ENCODE data around the gene MICAL2.

- TF ChIP-seq RAD21 (IDR thresholded peaks at IDR 0.05 in 1 of 2, conservative IDR thresholded peaks at IDR 0.05 in 1 of 2; ENCODE audit: low read depth in 2 of 2, low read length in 2 of 2) (no peak), TAF1 (IDR thresholded peaks at IDR 0.05; ENCODE audit: low read depth, low read length) (no peak), CEBPB (IDR thresholded peaks at IDR 0.05; ENCODE audit: low read depth, low read length) (no peak), ZNF274 (IDR thresholded peaks at IDR 0.05; ENCODE audit: borderline replicate concordance, extremely low read depth, low read length) (no peak), KDM1A (IDR thresholded peaks at IDR 0.05; ENCODE audit: borderline replicate concordance, low read length) (no peak), SIN3A (conservative IDR thresholded peaks at IDR 0.05 in 1 of 2, IDR thresholded peaks at IDR 0.05 in 1 of 2; ENCODE audit: low read depth in 1 of 2, low read length in 2 of 2) (no peak), TBP (IDR thresholded peaks at IDR 0.05; ENCODE audit: low read depth, low read length) (no peak)
- TF ChIP-seq, protein P1, sequence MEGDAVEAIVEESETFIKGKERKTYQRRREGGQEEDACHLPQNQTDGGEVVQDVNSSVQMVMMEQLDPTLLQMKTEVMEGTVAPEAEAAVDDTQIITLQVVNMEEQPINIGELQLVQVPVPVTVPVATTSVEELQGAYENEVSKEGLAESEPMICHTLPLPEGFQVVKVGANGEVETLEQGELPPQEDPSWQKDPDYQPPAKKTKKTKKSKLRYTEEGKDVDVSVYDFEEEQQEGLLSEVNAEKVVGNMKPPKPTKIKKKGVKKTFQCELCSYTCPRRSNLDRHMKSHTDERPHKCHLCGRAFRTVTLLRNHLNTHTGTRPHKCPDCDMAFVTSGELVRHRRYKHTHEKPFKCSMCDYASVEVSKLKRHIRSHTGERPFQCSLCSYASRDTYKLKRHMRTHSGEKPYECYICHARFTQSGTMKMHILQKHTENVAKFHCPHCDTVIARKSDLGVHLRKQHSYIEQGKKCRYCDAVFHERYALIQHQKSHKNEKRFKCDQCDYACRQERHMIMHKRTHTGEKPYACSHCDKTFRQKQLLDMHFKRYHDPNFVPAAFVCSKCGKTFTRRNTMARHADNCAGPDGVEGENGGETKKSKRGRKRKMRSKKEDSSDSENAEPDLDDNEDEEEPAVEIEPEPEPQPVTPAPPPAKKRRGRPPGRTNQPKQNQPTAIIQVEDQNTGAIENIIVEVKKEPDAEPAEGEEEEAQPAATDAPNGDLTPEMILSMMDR (IDR thresholded peaks at IDR 0.05; ENCODE audit: control extremely low read depth in 1 of 3, insufficient read depth in 1 of 3, low read depth in 1 of 3, low read length in 3 of 3) = no peak
Observed at GRCh38 chr11:12293486-12293885, 183.1 kb downstream of the MICAL2 start.

All from H1 (cell line).